HG03342 (cell line): ENCODE measurements around the gene MED10.
A peak's percentile ranks its signal among the peaks of the same experiment; 100 is the strongest.
"Not testable (repeated sequence)": the region's sequence is repeated elsewhere in the genome, so short reads cannot be mapped to it uniquely, and the experiment has no call there.

Experiments
- ATAC-seq: cut with Tn5 transposase; IDR thresholded peaks from one replicate; pipeline ENCODE4 v1.9.1; 2021; ENCODE audit warnings: mild to moderate bottlenecking, moderate library complexity; ENCODE audit not compliant: unreplicated experiment

MED10 gene

DNA sequence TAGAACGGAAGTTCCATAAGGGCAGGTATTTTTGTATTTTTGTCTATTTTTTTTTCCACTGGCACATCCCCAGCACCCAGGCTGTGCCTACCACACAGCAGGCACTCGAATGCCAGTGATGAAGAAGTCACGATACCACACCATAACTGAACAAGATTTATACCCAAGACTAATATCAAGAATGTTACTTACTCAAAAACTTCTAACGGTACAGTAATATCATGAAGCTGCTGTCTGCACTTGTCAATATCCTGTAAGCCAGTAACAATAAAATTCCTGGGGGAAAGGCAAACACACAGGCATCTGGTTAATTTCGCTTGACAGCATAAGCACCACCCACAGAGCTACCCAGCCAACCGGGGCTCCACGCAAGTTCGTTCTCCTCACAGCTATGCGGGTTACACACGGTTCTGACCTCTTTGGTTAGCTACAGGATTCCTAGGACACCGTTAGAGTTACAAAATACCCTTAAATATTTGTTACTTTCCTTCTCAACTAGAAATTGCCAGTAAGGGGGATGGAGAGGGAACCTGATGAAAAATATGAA lies 1.3 kb downstream of the MED10 start:
- no peak for ATAC-seq

- ATAC-seq = no peak
These were observed 5.1 kb downstream of the MED10 start for GRCh38 chr5:6373081-6373846.

DNA sequence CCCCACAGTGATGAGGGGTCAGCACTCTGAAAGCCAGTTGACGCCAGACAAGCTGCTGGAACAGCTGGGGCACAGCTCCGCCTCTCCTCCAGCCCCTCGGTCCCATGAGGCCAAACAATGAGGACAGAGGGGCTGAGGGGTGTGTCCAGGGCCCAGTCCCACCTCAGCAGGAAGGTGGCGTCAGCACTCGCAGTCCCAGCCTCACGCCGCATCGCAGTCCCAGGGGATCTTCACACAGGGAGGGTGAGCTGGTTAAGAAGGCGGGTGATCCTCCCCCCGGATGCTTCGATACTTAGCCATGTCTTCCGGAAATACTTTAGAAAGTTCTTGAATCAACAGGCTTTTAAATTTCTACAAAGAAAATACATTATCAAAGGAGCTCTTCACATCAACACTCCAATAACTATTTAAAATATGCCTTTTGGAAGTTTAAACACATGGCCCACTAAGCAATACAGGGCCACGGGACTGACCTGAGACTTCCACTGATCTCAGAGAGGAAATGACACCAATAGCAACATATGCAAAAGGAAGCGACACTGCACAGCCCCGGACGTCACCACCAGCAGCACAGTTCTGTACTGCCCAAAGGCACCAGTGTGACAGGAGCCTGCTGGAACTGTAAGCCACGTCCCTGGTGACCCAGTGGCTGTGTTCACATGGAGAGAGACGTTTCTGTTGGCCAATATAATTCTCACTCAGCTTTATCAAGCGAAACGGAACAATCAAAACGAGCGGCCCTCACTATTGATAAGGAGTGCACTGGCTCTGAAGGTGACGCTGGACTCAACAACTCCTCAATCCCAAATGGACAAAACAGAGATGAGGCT lies 5.9 kb downstream of the MED10 start:
- ATAC-seq = no peak

DNA sequence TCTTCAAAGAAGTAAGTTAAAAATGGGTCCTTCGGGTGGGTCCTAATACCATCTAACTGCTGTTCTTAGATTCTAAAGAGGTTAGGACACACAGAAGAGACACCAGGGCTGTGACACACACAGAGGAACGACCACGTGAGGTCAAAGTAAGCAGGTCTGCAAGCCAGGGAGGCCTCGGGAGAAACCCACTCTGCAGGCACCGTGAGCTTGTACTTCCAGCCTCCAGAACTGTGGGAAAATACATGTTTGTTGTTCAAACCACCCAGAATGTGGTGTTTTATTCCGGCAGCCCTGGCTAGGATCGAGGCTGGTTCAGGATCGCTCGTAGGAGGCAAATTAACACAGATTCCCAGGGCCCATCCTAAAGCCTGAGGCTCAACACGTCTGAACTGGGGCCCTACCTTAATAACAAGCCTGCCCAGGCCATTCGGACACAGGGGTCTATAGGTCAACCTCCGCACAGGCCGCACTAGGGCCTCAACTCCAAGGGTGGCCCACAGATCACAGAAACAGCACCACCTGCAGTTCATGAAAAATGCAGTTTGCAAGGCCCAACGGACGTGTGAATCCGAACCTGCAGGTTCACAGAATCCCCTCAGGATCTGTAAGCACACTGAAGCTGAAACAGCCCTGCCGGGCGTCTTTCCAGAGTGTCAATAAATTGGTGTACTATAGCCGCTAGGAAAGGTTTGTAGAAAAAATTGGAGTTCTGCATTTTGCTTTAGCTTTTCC lies 7.1 kb downstream of the MED10 start:
- ATAC-seq = no peak

DNA sequence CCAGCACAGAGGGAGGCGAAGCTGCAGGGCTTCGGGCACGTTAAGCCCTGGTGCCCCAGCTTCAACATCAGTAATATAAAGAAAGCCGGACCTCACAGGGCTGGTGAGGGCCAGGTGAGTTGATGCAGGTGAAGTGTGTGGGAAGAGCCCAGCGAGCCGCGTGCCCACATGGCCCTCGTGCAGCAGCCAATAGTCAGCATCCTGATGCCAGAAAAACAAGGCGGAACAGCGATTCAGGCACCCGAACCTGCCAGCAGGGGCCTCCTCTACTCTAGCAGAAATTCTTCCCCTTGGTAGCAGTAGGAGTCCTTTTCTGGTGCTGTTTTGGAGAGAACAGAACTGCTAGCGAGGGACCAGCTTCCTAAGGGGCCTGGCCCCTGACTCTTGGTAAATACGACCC lies 7.8 kb downstream of the MED10 start:
- no peak for ATAC-seq

DNA sequence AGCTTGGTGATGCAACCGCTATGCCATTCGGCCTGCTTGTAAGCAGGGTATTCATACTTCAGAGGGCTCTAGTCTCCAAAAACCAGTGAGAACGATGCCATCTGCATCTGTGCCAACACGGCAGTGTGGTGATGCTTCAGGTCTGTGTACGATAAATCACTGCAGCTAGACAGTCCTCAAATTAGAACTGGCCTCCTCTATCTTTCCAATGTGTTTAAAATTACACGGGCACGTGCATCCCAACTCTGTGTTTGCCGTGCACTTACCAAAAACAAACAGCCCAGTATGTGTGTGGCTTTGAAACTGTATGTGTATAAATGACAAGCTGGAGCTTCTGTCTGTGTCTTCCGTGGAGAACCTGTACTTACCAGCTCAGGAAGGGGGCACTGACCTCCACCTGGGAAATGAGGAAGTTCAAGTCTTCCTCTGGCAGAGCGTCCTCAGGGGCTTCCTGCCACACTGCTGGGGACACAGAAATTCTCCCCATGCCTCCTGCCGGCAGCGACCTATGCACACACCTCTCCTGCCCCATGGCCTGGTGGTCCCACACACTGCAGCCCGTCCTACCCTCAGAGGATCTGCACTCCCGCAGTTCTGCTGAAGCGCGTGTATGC lies 12.3 kb downstream of the MED10 start:
- no peak for ATAC-seq

DNA sequence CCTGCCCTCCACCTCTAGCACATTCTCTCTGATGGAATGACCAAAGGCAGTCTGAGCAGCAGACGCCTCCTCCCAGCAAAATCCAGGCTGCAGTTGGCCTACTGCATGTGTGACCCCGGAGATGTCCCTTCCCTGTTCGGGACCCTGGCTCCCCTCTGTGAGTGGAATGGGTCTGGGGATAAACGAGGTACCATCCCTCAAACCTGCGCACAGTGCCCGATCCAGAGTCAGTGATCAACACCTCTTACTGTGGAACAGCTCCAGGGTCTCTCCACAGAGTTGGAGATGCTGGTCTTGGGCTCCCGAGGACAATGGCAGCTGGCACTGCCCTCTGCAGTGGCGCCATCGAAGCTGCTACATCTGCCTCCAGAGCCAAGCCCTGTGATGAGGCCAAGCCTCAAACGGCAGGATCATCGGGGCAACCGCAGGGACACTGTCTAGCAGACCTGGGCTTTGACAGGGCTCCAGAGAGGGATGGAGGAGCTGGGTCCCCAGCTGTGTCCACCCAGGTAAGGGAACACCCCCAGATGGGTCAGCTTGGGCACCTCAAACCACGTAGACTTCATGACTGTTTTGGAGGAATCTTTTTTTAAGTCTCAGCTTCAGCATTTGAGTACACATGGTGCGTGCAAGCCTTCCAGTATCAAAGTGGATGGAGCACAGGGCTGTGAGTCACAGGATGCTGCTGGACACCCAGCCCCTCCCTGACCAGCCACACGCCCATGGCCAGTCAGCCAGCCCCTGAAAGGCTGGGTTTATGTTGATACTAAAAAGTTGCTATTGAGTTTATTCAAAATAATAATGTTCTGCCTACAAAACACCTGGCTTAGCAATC lies 13.0 kb downstream of the MED10 start:
- no peak for ATAC-seq

DNA sequence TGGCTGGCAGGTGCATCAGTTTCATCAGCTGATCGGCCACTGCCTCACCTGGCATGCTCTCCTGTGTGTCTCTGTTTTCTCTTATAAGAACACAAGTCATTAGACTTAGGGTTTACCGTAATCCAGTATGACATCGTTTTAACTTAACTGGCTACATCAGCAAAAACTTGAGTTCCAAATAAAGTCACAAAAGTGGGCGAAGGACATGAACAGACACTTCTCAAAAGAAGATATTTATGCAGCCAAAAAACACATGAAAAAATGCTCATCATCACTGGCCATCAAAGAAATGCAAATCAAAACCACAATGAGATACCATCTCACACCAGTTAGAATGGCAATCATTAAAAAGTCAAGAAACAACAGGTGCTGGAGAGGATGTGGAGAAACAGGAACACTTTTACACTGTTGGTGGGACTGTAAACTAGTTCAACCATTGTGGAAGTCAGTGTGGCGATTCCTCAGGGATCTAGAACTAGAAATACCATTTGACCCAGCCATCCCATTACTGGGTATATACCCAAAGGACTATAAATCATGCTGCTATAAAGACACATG lies 14.8 kb downstream of the MED10 start:
- not testable (repeated sequence) for ATAC-seq

- no peak for ATAC-seq
These were observed 15.5 kb downstream of the MED10 start for GRCh38 chr5:6362846-6363245.

GRCh38 chr5:6361101-6361500 lies 17.2 kb downstream of the MED10 start:
- ATAC-seq = no peak

- no peak for ATAC-seq
These were observed 17.8 kb downstream of the MED10 start for GRCh38 chr5:6360323-6361072.

- ATAC-seq = peak; percentile 85
These were observed 18.6 kb downstream of the MED10 start for GRCh38 chr5:6359555-6360322.

- no peak for ATAC-seq
These were observed 19.9 kb downstream of the MED10 start for GRCh38 chr5:6358434-6358820.

GRCh38 chr5:6357817-6358433 lies 20.4 kb downstream of the MED10 start:
- ATAC-seq = not testable (repeated sequence)

DNA sequence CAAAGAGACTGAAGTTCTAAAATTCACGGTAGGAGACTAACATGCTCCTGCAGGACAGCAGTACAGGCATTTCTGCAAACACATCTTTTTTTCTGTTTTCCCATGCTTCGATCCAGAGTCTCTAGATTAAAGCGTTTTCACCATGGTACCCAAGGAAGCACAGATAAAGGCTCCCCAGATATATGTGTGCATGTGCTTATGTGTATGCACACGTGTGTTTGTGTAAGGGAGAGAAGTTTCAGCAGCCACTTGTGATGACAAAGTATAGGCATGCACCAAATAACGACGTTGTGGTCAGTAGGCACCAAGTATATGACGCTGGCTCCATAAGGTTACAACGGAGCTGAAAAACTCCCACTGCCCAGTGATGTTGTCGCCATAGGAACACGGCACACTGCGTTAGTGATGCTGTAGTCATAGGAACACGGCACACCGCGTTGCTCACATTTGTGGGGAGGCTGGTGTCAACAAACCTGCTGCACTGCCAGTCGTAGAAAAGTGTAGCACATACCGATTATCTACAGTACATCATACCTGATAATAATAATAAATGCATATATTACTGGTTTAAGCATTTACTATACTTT lies 21.7 kb downstream of the MED10 start:
- no peak for ATAC-seq

GRCh38 chr5:6355294-6355693 lies 23.1 kb downstream of the MED10 start:
- no peak for ATAC-seq

DNA sequence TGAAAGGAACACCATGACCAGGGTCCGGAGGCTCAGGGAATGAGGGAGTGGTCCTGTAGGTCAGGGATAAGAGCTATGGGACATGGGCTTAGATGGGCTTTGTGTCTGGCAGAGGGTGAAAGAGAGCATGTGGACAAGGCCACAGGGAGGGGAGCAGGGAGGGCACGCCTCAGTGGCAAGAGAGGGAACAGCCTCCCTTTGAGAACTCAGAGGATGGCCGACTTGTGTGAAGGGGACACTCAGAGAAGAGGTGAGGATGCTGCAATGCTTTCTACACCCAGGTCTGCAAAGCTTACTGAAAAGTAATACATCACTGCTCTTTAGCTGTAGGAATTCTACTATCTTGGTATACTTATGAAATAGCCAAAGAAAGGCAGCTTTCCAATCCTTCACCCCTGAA lies 23.5 kb downstream of the MED10 start:
- ATAC-seq = no peak
